Neural cell (in vitro differentiated cells): ENCODE data around the gene DEK. TPM values are rescaled to one million over a fixed set of nuclear protein-coding genes. Genes with fewer than 3 reads are reported as not detected.
A peak's percentile ranks its signal among the peaks of the same experiment; 100 is the strongest.

Experiments
- H2AFZ ChIP-seq: fragments of 200-600, 300-800 bp; sonication (generic), shearing (Covaris generic); 2 replicates; pipeline ENCODE4 v1.6.0; 2014; ENCODE audit warnings: low read depth, mild to moderate bottlenecking, antibody characterized with exemption, low read length, moderate library complexity
- H3F3A ChIP-seq: fragments of 200-600 bp; shearing (Covaris generic); 2 replicates; pipeline ENCODE4 v1.6.1; 2016; ENCODE audit warnings: mild to moderate bottlenecking, moderate library complexity, mixed read lengths, antibody characterized with exemption, low read length; ENCODE audit not compliant: insufficient read depth, poor library complexity, severe bottlenecking
- H3K27ac ChIP-seq: fragments of 200-600, 300-800 bp; sonication (generic), shearing (Covaris generic); 2 replicates; pipeline ENCODE4 v1.5.1; 2014; ENCODE audit warnings: mild to moderate bottlenecking, low read length, moderate library complexity
- H3K27me3 ChIP-seq: fragments of 300-800, 200-600 bp; sonication (generic), shearing (Covaris generic); 2 replicates; pipeline ENCODE4 v1.6.0; 2014; ENCODE audit warnings: mild to moderate bottlenecking, low read depth, low read length, moderate library complexity; ENCODE audit not compliant: insufficient read depth
- H3K36me3 ChIP-seq: fragments of 300-800, 200-600 bp; sonication (generic), shearing (Covaris generic); 2 replicates; pipeline ENCODE4 v1.5.1; 2014; ENCODE audit warnings: mild to moderate bottlenecking, antibody characterized with exemption, low read length, moderate library complexity; ENCODE audit not compliant: insufficient read depth
- H3K4me2 ChIP-seq: fragments of 300-800, 200-600 bp; sonication (generic), shearing (Covaris generic); 2 replicates; pipeline ENCODE4 v1.6.0; 2014; ENCODE audit warnings: mild to moderate bottlenecking, low read length
- H3K4me3 ChIP-seq: fragments of 300-800, 200-600 bp; sonication (generic), shearing (Covaris generic); 2 replicates; pipeline ENCODE4 v1.5.1; 2014; ENCODE audit warnings: mild to moderate bottlenecking, low read length, moderate library complexity
- H3K79me2 ChIP-seq: fragments of 200-600 bp; shearing (Covaris generic); replicated peaks from 2 replicates; pipeline ENCODE4 v1.6.0; 2014; ENCODE audit warnings: mild to moderate bottlenecking, low read length, moderate library complexity; ENCODE audit not compliant: insufficient read depth
- H3K9ac ChIP-seq: fragments of 300-800, 200-600 bp; sonication (generic), shearing (Covaris generic); 2 replicates; pipeline ENCODE4 v1.6.1; 2016; ENCODE audit warnings: mild to moderate bottlenecking, low read length, mixed read lengths
- H3K9me2 ChIP-seq: fragments of 200-600 bp; shearing (Covaris generic); 2 replicates; pipeline ENCODE4 v1.6.1; 2016; ENCODE audit warnings: mild to moderate bottlenecking, low read length, mixed read lengths; ENCODE audit not compliant: insufficient read depth
- H3K9me3 ChIP-seq: fragments of 200-600, 300-800 bp; sonication (generic), shearing (Covaris generic); 2 replicates; pipeline ENCODE4 v1.6.1; 2016; ENCODE audit warnings: mild to moderate bottlenecking, mixed run types, low read length, moderate library complexity, mixed read lengths
- H4K20me1 ChIP-seq: fragments of 200-600 bp; shearing (Covaris generic); 2 replicates; pipeline ENCODE4 v1.6.1; 2016; ENCODE audit warnings: mild to moderate bottlenecking, mixed run types; ENCODE audit not compliant: insufficient read depth
- CTCF ChIP-seq: fragments of 450-650 bp; IDR thresholded peaks from 2 replicates; pipeline ENCODE4 v1.5.1; 2014; ENCODE audit warnings: antibody characterized with exemption, mild to moderate bottlenecking, moderate library complexity; ENCODE audit not compliant: poor library complexity, severe bottlenecking
- EP300 ChIP-seq: fragments of 450-650 bp; conservative IDR thresholded peaks from 2 replicates; pipeline ENCODE4 v1.6.1; 2014; ENCODE audit warnings: antibody characterized with exemption, mild to moderate bottlenecking, moderate library complexity; ENCODE audit not compliant: poor library complexity, severe bottlenecking
- EZH2 ChIP-seq: fragments of 200-600, 300-800 bp; shearing (Covaris generic), sonication (generic); IDR thresholded peaks from 2 replicates; pipeline ENCODE4 v1.6.1; 2014; ENCODE audit warnings: antibody characterized with exemption, low read length, borderline replicate concordance, mild to moderate bottlenecking; ENCODE audit not compliant: insufficient read depth, poor library complexity, severe bottlenecking
- MXI1 ChIP-seq: fragments of 450-650 bp; conservative IDR thresholded peaks from 2 replicates; pipeline ENCODE4 v1.6.1; 2014; ENCODE audit warnings: antibody characterized with exemption, mild to moderate bottlenecking; ENCODE audit not compliant: poor library complexity, severe bottlenecking
- POLR2AphosphoS5 ChIP-seq: IDR thresholded peaks from 2 replicates; pipeline ENCODE4 v1.6.1; 2012
- RAD21 ChIP-seq: fragments of 450-650 bp; conservative IDR thresholded peaks from 2 replicates; pipeline ENCODE4 v1.6.1; 2014; ENCODE audit warnings: antibody characterized with exemption, mild to moderate bottlenecking, moderate library complexity
- REST ChIP-seq: IDR thresholded peaks from 2 replicates; pipeline ENCODE4 v1.6.1; 2012; ENCODE audit warnings: borderline replicate concordance
- SMC3 ChIP-seq: fragments of 450-650 bp; conservative IDR thresholded peaks from 2 replicates; pipeline ENCODE4 v1.6.1; 2014; ENCODE audit warnings: antibody characterized with exemption, mild to moderate bottlenecking, moderate library complexity; ENCODE audit not compliant: poor library complexity
- TAF1 ChIP-seq: IDR thresholded peaks from 2 replicates; pipeline ENCODE4 v1.6.1; 2012; ENCODE audit warnings: low read depth
- polyA plus RNA-seq: library from polyadenylated mRNA; depleted of rRNA; stranded (reverse); fragments of >200 nt; gene quantifications from 2 replicates; pipeline ENCODE4 v1.2.3, GENCODE V29; 2014

Gene DEK
- polyA plus RNA-seq, 1 donor from 2014 or later, result 94.3 TPM

DNA sequence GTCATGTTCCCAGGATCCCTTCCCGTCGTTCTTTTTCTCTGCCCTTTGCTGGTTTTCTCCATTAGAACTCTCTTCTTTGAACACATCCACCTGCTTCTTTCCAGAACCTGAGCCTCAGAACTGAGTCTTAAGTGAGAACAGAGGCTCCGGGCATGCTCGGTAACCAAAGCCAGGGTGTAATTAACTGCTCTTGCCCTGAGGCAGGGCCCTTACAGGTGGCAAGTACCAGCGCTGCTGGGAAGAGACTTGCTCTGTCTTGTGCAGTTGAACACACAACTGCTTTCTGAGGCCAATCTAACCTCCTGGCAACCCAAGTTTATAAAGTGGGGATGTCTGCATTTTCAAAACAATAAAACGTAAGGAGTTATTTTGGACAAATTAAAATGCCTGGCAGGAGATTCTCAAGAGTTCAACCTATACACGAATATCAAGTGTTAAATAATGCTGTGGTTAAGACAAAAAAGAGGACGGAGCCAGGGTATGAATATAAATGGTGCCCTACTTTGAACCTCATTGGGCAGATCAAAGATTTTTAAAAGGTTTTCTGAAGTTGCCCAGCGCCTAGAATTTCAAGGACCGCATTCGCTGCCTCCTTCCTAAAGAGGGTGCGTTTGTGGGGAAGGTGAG lies 12.4 kb upstream of the DEK start:
- H2AFZ ChIP-seq, result peak overlapping the region; percentile 24

GRCh38 chr6:18270216-18270615 lies 5.9 kb upstream of the DEK start:
- peaks cover 2% of the 10 kb centered on the region for H3K27me3 ChIP-seq
- H3K27ac ChIP-seq, result no peak overlapping the region
- no peaks in the 10 kb centered on the region for H3K36me3 ChIP-seq
- H3K9me2 ChIP-seq, result no peaks in the 10 kb centered on the region
- H3K9me3 ChIP-seq, result no peaks in the 10 kb centered on the region
- peaks cover 2% of the 10 kb centered on the region for H3F3A ChIP-seq
- no peak overlapping the region for H3K4me3 ChIP-seq
- H3K79me2 ChIP-seq, result no peaks in the 10 kb centered on the region
- H4K20me1 ChIP-seq, result no peaks in the 10 kb centered on the region
- TF ChIP-seq EP300 (no peak), POLR2AphosphoS5 (no peak), EZH2 (no peak), TAF1 (no peak), REST (no peak), MXI1 (no peak), SMC3 (no peak), CTCF (no peak), RAD21 (no peak)
- no peak overlapping the region for H2AFZ ChIP-seq
- H3K9ac ChIP-seq, result no peak overlapping the region
- no peak overlapping the region for H3K4me2 ChIP-seq

More for the DNA sequence above, 12.4 kb upstream of the DEK start:
- Histone ChIP-seq H3K36me3 (no peaks in the 10 kb centered on the region), H3K27me3 (peaks cover 43% of the 10 kb centered on the region), H3K79me2 (no peaks in the 10 kb centered on the region), H3K4me2 (peak overlapping the region; percentile 66), H3K27ac (no peak overlapping the region), H3K9me2 (no peaks in the 10 kb centered on the region), H3K4me3 (peak overlapping the region; percentile 71), H4K20me1 (no peaks in the 10 kb centered on the region), H3K9ac (peak overlapping the region; percentile 49), H3F3A (no peaks in the 10 kb centered on the region), H3K9me3 (no peaks in the 10 kb centered on the region)
- TF ChIP-seq POLR2AphosphoS5, result no peak
- TF ChIP-seq MXI1, result no peak
- TF ChIP-seq TAF1, result no peak
- no peak for TF ChIP-seq SMC3
- TF ChIP-seq CTCF, result no peak
